GM13977 (cell line): ENCODE data around the gene MEGF11.

ENCODE experiments used
- DNase-seq: peaks from one replicate; pipeline ENCODE4 v3.0.0; 2012; ENCODE audit warnings: low spot score
- CTCF ChIP-seq: IDR thresholded peaks from 2 replicates; pipeline ENCODE4 v1.5.1; 2012; ENCODE audit warnings: mild to moderate bottlenecking, control low read depth; ENCODE audit not compliant: insufficient read depth; ENCODE audit errors: extremely low read depth, missing control alignments
- in situ Hi-C: fragments of 300-500 bp; cut with MboI; formaldehyde crosslinking; loops from one replicate; pipeline ENCODE4 v1.12.0; 2022; ENCODE audit warnings: low sequenced_read_pairs, low pct_unique_long_range_greater_than_20kb, mixed read lengths, inconsistent platforms; ENCODE audit not compliant: unreplicated experiment

MEGF11 gene

DNA sequence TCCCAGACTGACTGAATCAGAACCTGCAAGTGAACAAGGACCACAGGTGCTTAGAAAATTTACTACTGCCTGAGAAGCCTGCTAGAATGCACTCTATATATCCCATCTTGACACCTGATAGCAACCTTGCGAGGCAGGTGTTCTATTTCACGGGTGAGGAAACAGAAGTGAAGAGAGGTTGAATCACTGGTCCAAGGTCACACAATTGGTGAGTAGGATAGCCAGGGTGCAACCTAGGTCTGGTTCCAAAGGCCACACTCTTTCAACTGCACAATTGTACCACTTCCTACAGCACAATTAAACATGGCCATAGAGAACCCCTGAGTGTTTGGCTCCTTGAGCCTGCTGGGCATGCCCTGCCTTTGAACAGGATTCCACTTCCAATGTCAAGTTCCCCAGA lies 297.2 kb downstream of the MEGF11 start:
- no peak for DNase-seq
- TF ChIP-seq CTCF: no peak
- in situ Hi-C loops: no loop called here

- DNase-seq: no peak
- TF ChIP-seq CTCF: no peak
- in situ Hi-C loops: no loop called here
Observed at GRCh38 chr15:65954289-65954741, 299.2 kb downstream of the MEGF11 start.

DNA sequence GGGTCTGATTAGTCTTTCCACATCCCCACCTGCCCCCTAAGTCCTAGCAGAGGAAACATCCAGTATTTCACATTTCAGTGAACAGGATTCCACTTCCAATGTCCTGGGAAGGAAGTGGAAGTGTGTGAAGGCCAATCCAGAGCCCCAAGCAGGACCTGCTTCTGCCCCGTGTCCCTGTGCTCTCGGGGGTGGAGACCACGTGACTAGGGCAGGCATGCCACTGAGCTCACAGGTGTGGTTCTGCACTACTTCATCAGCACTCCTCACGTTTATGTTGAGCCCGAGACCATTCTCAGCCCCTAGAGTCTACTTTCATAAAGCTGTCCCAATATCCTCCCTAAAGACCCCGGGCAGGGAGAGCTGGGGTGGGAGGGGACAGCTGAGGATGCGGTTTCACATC lies 299.9 kb downstream of the MEGF11 start:
- in situ Hi-C loops: no loop called here
- TF ChIP-seq CTCF: no peak
- DNase-seq: no peak

DNA sequence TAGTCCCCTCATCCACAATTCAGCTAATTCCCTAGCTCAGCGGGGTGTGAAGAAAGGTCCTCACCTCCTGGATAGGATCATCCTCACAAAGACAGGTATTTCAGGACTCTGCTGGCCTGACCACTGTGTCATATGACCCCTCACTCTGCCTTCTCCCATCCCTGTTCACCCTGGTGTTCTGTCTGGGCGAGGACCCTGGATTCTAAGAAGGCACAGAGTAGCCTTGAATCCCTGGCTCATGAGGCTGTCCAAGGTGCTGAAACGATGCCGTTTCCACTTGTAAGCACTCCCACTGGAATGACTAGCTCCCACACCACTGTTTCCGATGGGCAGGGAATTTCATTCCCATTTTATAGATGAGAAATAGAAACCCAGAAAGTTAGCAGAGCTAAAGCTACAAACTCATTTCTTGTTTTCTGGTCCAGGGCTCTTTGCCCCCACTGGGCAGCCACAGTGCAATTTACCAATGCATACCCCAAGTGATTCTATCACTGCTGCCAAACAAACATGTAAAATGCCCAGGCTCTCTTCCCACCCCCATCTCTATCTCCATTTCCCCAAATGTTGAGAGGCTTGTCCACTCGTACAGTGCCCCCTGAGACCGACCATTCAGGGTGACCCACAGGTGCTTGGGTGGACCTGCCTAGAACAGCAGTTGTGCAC lies 301.0 kb downstream of the MEGF11 start:
- peak; percentile 40 for DNase-seq
- in situ Hi-C loops: no loop called here

GRCh38 chr15:65951007-65951406 lies 302.5 kb downstream of the MEGF11 start:
- in situ Hi-C loops: no loop called here
- no peak for TF ChIP-seq CTCF
- DNase-seq: no peak

More for the DNA sequence above, 301.0 kb downstream of the MEGF11 start:
- no peak for TF ChIP-seq CTCF

GRCh38 chr15:65949491-65949890 lies 304.1 kb downstream of the MEGF11 start:
- DNase-seq: no peak
- in situ Hi-C loops: no loop called here
- no peak for TF ChIP-seq CTCF

DNA sequence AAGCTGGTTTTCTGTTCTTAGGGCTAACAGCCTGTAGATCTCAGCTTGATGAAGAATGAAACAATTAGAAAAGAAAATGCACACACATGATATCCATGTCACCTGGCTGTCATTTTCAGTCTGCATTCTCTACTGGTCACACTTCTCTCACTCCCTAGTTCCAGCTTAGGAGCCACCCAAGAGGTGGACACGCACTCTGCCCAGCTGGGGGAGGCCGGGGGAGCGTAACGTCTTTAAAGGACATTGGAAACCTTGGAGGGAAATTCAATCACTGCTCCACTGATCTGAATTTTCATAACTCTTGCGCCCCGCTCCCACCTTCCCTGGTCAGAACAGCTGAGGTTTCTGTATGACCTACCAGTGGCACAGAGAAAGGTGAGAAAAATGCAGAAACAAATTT lies 304.5 kb downstream of the MEGF11 start:
- no peak for TF ChIP-seq CTCF
- DNase-seq: no peak
- in situ Hi-C loops: no loop called here
